Lower leg skin (tissue), 3 donors: Measurements from ENCODE around the gene RAD21L1.

ENCODE experiments used
- POLR2A ChIP-seq, 2 donors: fragments of 450-650 bp; IDR thresholded peaks; one replicate each; pipeline ENCODE4 v1.6.1; 2016 to 2017; ENCODE audit warnings: antibody characterized with exemption in 2 of 2, mild to moderate bottlenecking in 1 of 2, moderate library complexity in 1 of 2
- TF ChIP-seq, protein P1 (sequence below), 3 donors: fragments of 450-650 bp; IDR thresholded peaks; one replicate each; pipeline ENCODE4 v1.5.1; 2016; ENCODE audit warnings: antibody characterized with exemption in 3 of 3, mild to moderate bottlenecking in 3 of 3, moderate library complexity in 2 of 3

DNA sequence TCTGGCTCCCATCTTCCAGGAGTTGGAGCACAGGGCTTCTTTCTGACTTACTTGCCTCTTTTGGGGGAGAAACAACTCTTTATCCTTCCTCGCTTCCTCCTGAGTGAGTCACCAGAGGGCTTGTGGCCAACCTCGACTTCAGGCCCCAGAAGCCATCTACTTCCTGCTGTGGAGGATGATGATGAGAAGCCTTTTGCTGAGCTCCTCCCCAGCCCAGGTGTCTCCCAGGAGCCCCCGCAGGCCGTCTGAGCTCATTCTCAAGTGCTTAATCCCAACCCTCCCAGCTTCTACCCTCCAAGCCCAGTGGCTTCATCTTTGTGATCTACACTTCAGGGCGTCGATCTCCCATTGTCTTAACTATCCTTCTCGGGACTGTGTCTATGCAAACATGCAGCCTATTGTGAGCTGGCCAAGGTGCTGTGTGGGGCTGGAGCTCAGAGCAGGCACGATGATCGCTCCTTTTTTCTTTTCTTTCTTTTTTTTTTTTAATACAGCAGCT lies 75.2 kb downstream of the RAD21L1 start:
- TF ChIP-seq, protein P1, sequence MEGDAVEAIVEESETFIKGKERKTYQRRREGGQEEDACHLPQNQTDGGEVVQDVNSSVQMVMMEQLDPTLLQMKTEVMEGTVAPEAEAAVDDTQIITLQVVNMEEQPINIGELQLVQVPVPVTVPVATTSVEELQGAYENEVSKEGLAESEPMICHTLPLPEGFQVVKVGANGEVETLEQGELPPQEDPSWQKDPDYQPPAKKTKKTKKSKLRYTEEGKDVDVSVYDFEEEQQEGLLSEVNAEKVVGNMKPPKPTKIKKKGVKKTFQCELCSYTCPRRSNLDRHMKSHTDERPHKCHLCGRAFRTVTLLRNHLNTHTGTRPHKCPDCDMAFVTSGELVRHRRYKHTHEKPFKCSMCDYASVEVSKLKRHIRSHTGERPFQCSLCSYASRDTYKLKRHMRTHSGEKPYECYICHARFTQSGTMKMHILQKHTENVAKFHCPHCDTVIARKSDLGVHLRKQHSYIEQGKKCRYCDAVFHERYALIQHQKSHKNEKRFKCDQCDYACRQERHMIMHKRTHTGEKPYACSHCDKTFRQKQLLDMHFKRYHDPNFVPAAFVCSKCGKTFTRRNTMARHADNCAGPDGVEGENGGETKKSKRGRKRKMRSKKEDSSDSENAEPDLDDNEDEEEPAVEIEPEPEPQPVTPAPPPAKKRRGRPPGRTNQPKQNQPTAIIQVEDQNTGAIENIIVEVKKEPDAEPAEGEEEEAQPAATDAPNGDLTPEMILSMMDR (IDR thresholded peaks at IDR 0.05) = no peak
- TF ChIP-seq POLR2A (IDR thresholded peaks at IDR 0.05) = no peak
